ENCODE results near the gene CUBN.

GRCh38 chr10:16923726-16924125 lies 205.9 kb downstream of the CUBN start:
- TF ChIP-seq CTCF (IDR thresholded peaks at IDR 0.05) (no peak), ZFX (IDR thresholded peaks at IDR 0.05; ENCODE audit: borderline replicate concordance) (no peak)

Measured in 22Rv1 (cell line).